ENCODE data around the gene FBP2.
A peak's percentile ranks its signal among the peaks of the same experiment; 100 is the strongest.

FBP2 gene

DNA sequence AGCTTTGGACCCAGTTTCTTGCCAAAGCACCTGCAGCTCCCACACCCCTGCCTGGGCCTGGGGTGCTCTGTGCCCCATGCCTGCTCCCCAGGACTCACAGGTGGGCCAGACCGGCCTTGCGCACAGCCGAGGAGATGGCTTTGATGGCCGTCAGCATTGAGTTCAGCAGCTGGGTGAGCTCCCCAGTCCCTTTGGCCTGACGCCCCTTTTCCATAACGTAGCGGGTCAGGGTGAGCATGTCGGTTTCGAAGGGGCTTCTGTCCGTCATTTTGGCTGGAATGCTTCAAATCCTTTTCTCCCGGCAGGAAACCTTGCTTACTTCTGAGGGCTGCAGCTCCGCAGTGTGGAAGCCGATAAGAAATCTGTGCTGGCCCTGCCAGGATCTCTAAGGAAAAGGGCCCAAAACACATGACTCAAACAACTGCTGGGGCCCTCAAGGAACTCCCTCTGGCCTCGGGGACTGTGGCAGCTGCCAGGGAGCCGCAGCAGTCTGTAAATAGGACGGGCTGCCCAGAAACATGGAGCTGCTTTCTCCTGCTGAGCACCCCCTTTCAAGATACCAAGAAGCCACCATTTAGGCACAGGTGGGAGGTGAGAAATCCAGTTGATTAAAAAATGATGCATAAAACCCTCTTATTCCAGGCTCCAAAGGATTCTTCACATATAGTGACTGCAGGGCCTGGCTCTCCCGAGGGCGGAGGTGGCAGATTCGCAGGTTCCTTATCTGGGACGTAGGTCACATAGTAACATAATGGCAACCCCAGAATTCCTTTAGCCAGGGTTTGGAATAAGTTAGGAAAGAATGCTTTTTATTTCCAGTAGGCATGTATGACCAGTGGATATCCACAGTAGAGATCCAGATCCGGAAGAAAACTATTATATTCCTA is at the start of gene FBP2:
FBP2 (minus strand) TSS at position 366 of the 887 bp plus-strand sequence; CDS start at position 268, 98 bp downstream.
- Mint-ChIP-seq H3K4me1 (ENCODE audit: low read depth) (no peaks in the 10 kb centered on the region), H3K27me3 (peaks cover 30% of the 10 kb centered on the region), H3K4me3 (no peak within 1 kb of the TSS), H3K27ac (no peak within 1 kb of the TSS), H3K9me3 (no peaks in the 10 kb centered on the region), H3K36me3 (ENCODE audit: low read depth) (no peaks in the 10 kb centered on the region)
- peak; percentile 8 for DNase-seq

DNA sequence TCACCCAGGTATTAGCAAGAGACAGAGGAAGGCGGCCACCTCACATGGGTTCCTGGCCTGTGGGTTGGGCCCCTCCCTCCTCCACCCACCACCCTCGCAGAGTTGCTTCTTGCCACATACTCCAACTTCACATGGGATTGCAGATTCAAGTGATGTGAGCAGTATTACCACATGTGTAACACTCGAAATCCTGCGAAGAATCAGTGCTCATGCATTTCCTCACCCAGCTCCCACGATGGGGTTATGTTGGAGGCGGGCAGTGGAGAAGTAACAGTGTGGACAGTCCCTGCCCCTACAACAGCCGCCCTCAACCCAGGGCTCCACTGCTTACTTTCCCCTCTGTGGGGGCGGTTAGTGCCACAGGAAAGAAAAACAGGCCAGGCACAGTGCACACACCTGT is 49.6 kb upstream of the FBP2 start:
- no peak for DNase-seq
- H3K4me1 Mint-ChIP-seq (ENCODE audit: low read depth), result peaks cover 17% of the 10 kb centered on the region
- H3K27ac Mint-ChIP-seq, result no peak overlapping the region
- no peaks in the 10 kb centered on the region for H3K36me3 Mint-ChIP-seq (ENCODE audit: low read depth)
- H3K27me3 Mint-ChIP-seq, result peaks cover 7% of the 10 kb centered on the region
- no peaks in the 10 kb centered on the region for H3K9me3 Mint-ChIP-seq
- no peak overlapping the region for H3K4me3 Mint-ChIP-seq

GRCh38 chr9:94642501-94642900 is 48.9 kb upstream of the FBP2 start:
- Mint-ChIP-seq H3K27me3 (peaks cover 11% of the 10 kb centered on the region), H3K36me3 (ENCODE audit: low read depth) (no peaks in the 10 kb centered on the region), H3K27ac (no peak overlapping the region), H3K9me3 (no peaks in the 10 kb centered on the region), H3K4me1 (ENCODE audit: low read depth) (peaks cover 19% of the 10 kb centered on the region), H3K4me3 (no peak overlapping the region)
- DNase-seq, result no peak

- Mint-ChIP-seq H3K9me3 (no peaks in the 10 kb centered on the region), H3K36me3 (ENCODE audit: low read depth) (no peaks in the 10 kb centered on the region), H3K4me3 (peak overlapping the region; percentile 78), H3K27ac (no peak overlapping the region), H3K27me3 (peaks cover 15% of the 10 kb centered on the region), H3K4me1 (ENCODE audit: low read depth) (peaks cover 19% of the 10 kb centered on the region)
- DNase-seq, result no peak
Observed at GRCh38 chr9:94639999-94640376, 46.4 kb upstream of the FBP2 start.

GRCh38 chr9:94639061-94639998 is 45.7 kb upstream of the FBP2 start, which contains the start of gene FBP1:
FBP1 (minus strand) TSS chr9:94639518; CDS start chr9:94639310, 208 bp downstream.
- Mint-ChIP-seq H3K36me3 (ENCODE audit: low read depth) (no peaks in the 10 kb centered on the region), H3K4me3 (peak within 1 kb of the TSS; percentile 78), H3K4me1 (ENCODE audit: low read depth) (peaks cover 19% of the 10 kb centered on the region), H3K27ac (peak within 1 kb of the TSS; percentile 72), H3K9me3 (no peaks in the 10 kb centered on the region), H3K27me3 (peaks cover 15% of the 10 kb centered on the region)
- peak; percentile 65 for DNase-seq

DNA sequence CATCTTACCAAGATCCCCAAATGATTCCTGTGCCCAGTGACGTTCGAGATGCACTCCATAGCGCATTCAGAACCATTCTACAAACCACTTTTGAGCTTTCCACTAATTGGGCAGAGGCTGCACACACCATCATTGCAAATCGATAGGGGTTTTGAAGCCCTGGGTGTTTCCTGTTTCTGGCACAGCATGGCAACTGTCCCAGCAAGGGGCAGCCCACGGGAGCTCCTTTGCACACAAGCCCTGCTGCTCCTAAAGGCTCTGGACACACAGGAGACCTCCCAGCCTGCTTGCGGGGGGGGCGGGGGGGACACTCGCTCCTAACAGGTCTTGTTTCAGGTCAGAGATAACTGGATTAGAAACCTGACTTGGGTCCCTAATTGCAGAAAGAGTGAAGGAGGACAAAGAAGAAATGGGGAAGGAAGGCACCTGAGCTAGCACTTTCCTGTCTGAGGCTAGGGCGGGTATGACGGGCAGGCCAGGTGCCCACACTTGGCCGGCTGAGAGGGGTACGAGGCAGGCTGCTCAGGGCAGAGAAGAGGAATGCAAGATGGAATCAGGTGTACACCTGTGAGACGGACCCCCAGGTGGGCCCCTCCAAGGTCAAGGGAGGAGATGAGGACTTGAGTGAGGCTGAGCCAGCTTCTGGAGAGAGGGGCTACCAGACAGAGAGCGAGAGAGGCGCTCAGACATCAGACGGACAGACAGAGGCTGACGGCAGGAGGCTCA is 44.9 kb upstream of the FBP2 start:
- no peak for DNase-seq
- Mint-ChIP-seq H3K36me3 (ENCODE audit: low read depth) (no peaks in the 10 kb centered on the region), H3K27ac (peak overlapping the region; percentile 39), H3K4me1 (ENCODE audit: low read depth) (peaks cover 19% of the 10 kb centered on the region), H3K9me3 (no peaks in the 10 kb centered on the region), H3K27me3 (peaks cover 15% of the 10 kb centered on the region), H3K4me3 (peak overlapping the region; percentile 78)

- no peak for DNase-seq
- no peaks in the 10 kb centered on the region for H3K4me1 Mint-ChIP-seq (ENCODE audit: low read depth)
- no peaks in the 10 kb centered on the region for H3K36me3 Mint-ChIP-seq (ENCODE audit: low read depth)
- no peak overlapping the region for H3K4me3 Mint-ChIP-seq
- no peak overlapping the region for H3K27ac Mint-ChIP-seq
- no peaks in the 10 kb centered on the region for H3K9me3 Mint-ChIP-seq
- H3K27me3 Mint-ChIP-seq, result peaks cover 6% of the 10 kb centered on the region
Observed at GRCh38 chr9:94632737-94633136, 39.1 kb upstream of the FBP2 start.

DNA sequence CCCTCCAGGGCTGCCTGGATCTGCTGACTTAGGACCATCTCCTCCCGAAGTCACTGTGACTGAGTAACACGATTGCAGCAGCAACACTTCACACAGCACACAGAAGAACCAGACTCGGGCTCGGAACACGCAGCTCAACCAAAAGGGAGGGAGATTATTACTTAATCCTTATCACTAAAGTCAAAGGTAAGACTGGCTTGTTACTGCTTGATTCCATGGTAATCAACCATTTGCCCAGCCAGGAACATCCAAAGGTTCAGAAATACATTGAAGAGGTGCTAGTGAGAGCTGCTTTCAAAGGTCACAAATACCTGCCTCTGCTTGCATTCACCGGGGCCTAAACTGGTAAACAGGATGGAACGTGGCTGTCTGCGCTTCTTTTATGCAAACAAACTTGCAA is 38.0 kb upstream of the FBP2 start:
- no peak for DNase-seq

GRCh38 chr9:94630833-94631232 is 37.2 kb upstream of the FBP2 start:
- no peaks in the 10 kb centered on the region for H3K36me3 Mint-ChIP-seq (ENCODE audit: low read depth)
- H3K4me1 Mint-ChIP-seq (ENCODE audit: low read depth), result no peaks in the 10 kb centered on the region
- DNase-seq, result no peak
- H3K27ac Mint-ChIP-seq, result no peak overlapping the region
- H3K27me3 Mint-ChIP-seq, result no peaks in the 10 kb centered on the region
- no peak overlapping the region for H3K4me3 Mint-ChIP-seq
- H3K9me3 Mint-ChIP-seq, result no peaks in the 10 kb centered on the region

More for the DNA sequence above, 38.0 kb upstream of the FBP2 start:
- H3K27ac Mint-ChIP-seq, result no peak overlapping the region
- no peaks in the 10 kb centered on the region for H3K9me3 Mint-ChIP-seq
- no peak overlapping the region for H3K4me3 Mint-ChIP-seq
- no peaks in the 10 kb centered on the region for H3K27me3 Mint-ChIP-seq
- no peaks in the 10 kb centered on the region for H3K36me3 Mint-ChIP-seq (ENCODE audit: low read depth)
- no peaks in the 10 kb centered on the region for H3K4me1 Mint-ChIP-seq (ENCODE audit: low read depth)

- Mint-ChIP-seq H3K4me3 (no peak overlapping the region), H3K36me3 (ENCODE audit: low read depth) (no peaks in the 10 kb centered on the region), H3K27ac (no peak overlapping the region), H3K9me3 (no peaks in the 10 kb centered on the region), H3K4me1 (ENCODE audit: low read depth) (no peaks in the 10 kb centered on the region), H3K27me3 (no peaks in the 10 kb centered on the region)
- no peak for DNase-seq
Observed at GRCh38 chr9:94630281-94630680, 36.7 kb upstream of the FBP2 start.

GRCh38 chr9:94627287-94627686 is 33.7 kb upstream of the FBP2 start:
- peaks cover 3% of the 10 kb centered on the region for H3K4me1 Mint-ChIP-seq (ENCODE audit: low read depth)
- H3K4me3 Mint-ChIP-seq, result no peak overlapping the region
- H3K9me3 Mint-ChIP-seq, result no peaks in the 10 kb centered on the region
- DNase-seq, result no peak
- no peak overlapping the region for H3K27ac Mint-ChIP-seq
- peaks cover 3% of the 10 kb centered on the region for H3K27me3 Mint-ChIP-seq
- no peaks in the 10 kb centered on the region for H3K36me3 Mint-ChIP-seq (ENCODE audit: low read depth)

DNA sequence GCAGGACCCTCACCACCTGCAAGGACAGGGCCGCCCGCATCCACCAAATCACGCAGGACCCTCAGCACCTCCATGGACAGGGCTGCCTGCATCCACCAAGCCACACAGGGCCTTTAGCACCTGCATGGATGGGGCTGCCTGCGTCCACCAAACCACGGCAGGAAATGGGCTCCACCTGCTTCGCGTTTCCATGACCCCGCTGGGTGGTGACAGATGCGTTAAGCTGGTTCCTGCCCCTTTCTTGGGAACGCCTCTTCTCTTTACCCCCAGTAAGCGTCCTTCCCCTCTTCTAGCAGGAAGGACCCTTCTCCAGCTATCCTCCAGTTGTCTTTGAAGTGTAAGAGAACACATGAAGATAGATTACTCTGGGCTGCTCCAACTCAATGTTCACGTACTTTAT is 32.2 kb upstream of the FBP2 start:
- Mint-ChIP-seq H3K4me3 (no peak overlapping the region), H3K4me1 (ENCODE audit: low read depth) (peaks cover 9% of the 10 kb centered on the region), H3K9me3 (no peaks in the 10 kb centered on the region), H3K36me3 (ENCODE audit: low read depth) (no peaks in the 10 kb centered on the region), H3K27ac (no peak overlapping the region), H3K27me3 (peaks cover 5% of the 10 kb centered on the region)
- no peak for DNase-seq

DNA sequence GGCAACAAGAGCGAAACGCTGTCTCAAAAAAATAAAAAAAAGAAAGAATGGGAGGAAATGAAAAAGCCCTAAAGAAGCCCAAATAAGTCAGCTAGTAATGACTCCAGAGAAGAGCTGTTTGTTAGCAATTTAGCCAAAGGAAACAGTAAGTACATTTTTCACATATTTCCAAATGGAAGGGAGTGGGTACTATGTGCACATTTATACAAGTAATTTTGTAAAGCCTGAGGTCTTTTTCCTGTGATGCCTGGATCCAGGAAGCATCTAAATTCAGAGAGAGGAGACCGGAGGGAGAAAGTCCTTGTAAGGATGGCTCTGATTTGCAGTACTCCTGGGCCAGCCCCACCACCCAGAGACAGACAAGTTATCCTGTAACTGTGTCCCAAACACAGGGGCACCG is 31.0 kb upstream of the FBP2 start:
- Mint-ChIP-seq H3K9me3 (no peaks in the 10 kb centered on the region), H3K4me3 (no peak overlapping the region), H3K4me1 (ENCODE audit: low read depth) (peaks cover 9% of the 10 kb centered on the region), H3K36me3 (ENCODE audit: low read depth) (no peaks in the 10 kb centered on the region), H3K27me3 (peaks cover 11% of the 10 kb centered on the region), H3K27ac (no peak overlapping the region)
- DNase-seq, result no peak

DNA sequence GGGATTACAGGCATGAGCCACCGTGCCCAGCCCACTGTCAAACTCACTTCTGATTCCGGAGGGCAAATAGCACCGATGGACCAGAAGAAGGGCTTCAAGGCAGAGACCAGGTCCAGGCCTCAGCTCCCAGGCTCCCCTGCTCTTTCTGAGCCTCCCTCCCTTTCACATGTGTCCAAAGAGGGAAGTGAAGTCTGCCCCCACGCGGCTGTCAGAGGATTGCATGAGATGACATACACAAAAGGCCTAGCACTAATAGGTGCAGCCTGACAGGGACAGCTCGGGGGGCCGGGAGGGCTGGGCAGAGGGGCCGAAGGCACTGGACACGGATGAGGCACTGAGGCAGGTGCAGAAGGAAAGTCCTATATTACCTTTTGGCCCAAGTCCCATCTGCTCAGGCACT is 29.6 kb upstream of the FBP2 start:
- H3K9me3 Mint-ChIP-seq, result no peaks in the 10 kb centered on the region
- no peak overlapping the region for H3K27ac Mint-ChIP-seq
- H3K4me3 Mint-ChIP-seq, result no peak overlapping the region
- H3K4me1 Mint-ChIP-seq (ENCODE audit: low read depth), result peaks cover 9% of the 10 kb centered on the region
- no peaks in the 10 kb centered on the region for H3K36me3 Mint-ChIP-seq (ENCODE audit: low read depth)
- DNase-seq, result peak; percentile 46
- peaks cover 16% of the 10 kb centered on the region for H3K27me3 Mint-ChIP-seq

All from activated T-cell treated with anti-CD3 and anti-CD28 coated beads, Interleukin-2, amount 50 U/mL, for 24 hours (primary cell).